Activated T-helper 1 cell treated with anti-CD3 and anti-CD28 coated beads, Interleukin-12 subunit alpha, Interleukin-12 subunit beta, Interleukin-2, Interleukin-4 antibody, amounts not matched to agents 30 ng/mL and 10 ng/mL and 1 ng/mL, durations not matched to agents 14 hours and 24 hours and 36 hours (primary cell): ENCODE data around the gene TNIK. TPM values are rescaled to one million over a fixed set of nuclear protein-coding genes. Genes with fewer than 3 reads are reported as not detected.

Source experiments
- DNase-seq: peaks from one replicate; pipeline ENCODE4 v3.0.0; 2021; ENCODE audit warnings: low spot score
- H3K27ac Mint-ChIP-seq: one replicate; pipeline ENCODE4 v1.8.0; 2021; ENCODE audit warnings: mild to moderate bottlenecking, mixed read lengths
- H3K27me3 Mint-ChIP-seq: one replicate; pipeline ENCODE4 v1.8.0; 2022; ENCODE audit warnings: mild to moderate bottlenecking, moderate library complexity, mixed read lengths; ENCODE audit not compliant: insufficient read depth
- H3K36me3 Mint-ChIP-seq: one replicate; pipeline ENCODE4 v1.8.0; 2021; ENCODE audit warnings: low read depth, mixed read lengths
- H3K4me1 Mint-ChIP-seq: one replicate; pipeline ENCODE4 v1.8.0; 2021; ENCODE audit warnings: low read depth, mixed read lengths
- H3K4me3 Mint-ChIP-seq: one replicate; pipeline ENCODE4 v1.8.0; 2021; ENCODE audit warnings: mild to moderate bottlenecking, moderate library complexity, mixed read lengths
- H3K9me3 Mint-ChIP-seq: one replicate; pipeline ENCODE4 v1.8.0; 2021; ENCODE audit warnings: mixed read lengths
- intact Hi-C: fragments of 100-400 bp; cut with micrococcal nuclease; formaldehyde crosslinking; loops from one replicate; pipeline ENCODE4 v1.15.1; 2024
- total RNA-seq: library from RNA; stranded (reverse); gene quantifications from 2 replicates; pipeline ENCODE4 v1.2.3, GENCODE V29; 2022

Gene TNIK
- total RNA-seq, 1 donor from 2014 or later: 21.5 TPM

DNA sequence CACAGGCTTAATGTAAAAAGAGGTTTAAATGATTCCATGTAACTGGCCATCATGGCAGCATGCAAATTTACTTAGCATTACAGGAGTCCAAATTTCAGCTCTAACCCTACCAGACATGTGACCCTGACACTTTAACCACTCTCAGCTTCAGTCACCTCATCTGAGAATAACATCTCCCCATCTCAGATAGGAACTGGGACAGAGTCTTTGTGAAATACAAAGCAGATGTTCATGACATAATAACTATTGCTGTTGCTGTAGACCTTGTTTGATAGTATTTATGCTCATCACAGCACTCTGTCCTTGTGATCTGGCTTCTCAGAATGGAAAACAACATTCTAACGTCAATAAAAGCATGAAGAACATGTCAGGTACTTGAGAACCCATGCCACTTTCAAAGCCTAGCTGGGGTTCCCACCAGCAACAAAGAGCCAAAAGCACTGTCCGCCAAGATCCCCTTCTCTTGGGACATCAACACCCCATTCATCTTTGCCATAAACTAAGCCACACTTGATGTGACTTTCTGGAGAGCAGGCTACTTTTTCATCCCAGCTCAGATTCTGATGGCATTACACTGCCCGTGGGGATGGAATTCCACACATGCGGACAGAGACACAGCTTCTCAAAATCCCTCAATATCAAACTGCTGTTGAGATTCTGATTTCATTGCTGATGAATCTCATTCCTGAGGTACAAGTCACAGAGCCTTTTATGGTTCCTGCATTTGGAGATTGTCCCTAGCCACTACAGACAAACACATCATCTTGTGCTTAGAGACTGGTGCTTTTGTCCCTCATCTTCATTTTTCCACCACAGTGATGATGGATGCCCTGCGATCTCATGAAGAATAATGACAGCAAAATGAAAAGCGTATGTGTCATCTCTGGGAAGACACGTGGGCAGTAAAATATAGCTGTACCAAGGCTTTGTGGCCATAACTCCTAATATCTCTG lies 202.7 kb downstream of the TNIK start:
- Mint-ChIP-seq H3K27me3 (no peaks in the 10 kb centered on the region), H3K9me3 (peaks cover 12% of the 10 kb centered on the region), H3K27ac (peak overlapping the region; percentile 94), H3K36me3 (peaks cover 17% of the 10 kb centered on the region), H3K4me3 (peak overlapping the region; percentile 29), H3K4me1 (peaks cover 92% of the 10 kb centered on the region)
- intact Hi-C loops: loop anchor here (1.0 to 10.0 kb wide), 6 partner anchors 9 to 1257 kb away; partner anchors contain the start of genes EIF5A2 and TMEM212
- DNase-seq: no peak

GRCh38 chr3:171256445-171257250 lies 203.6 kb downstream of the TNIK start:
- H3K27ac Mint-ChIP-seq: peak overlapping the region; percentile 94
- DNase-seq: no peak
- intact Hi-C loops: loop anchor here (1.0 to 10.0 kb wide), 6 partner anchors 8 to 1258 kb away; partner anchors contain the start of genes EIF5A2 and TMEM212
- peaks cover 12% of the 10 kb centered on the region for H3K9me3 Mint-ChIP-seq
- H3K27me3 Mint-ChIP-seq: no peaks in the 10 kb centered on the region
- peaks cover 19% of the 10 kb centered on the region for H3K36me3 Mint-ChIP-seq
- peaks cover 91% of the 10 kb centered on the region for H3K4me1 Mint-ChIP-seq
- H3K4me3 Mint-ChIP-seq: peak overlapping the region; percentile 39

GRCh38 chr3:171255236-171255806 lies 204.9 kb downstream of the TNIK start:
- DNase-seq: no peak
- intact Hi-C loops: loop anchor here (1.0 to 10.0 kb wide), 7 partner anchors 26 to 1259 kb away; partner anchors contain the start of genes EIF5A2 and TMEM212

GRCh38 chr3:171254315-171254714 lies 205.9 kb downstream of the TNIK start:
- H3K4me3 Mint-ChIP-seq: peak overlapping the region; percentile 34
- intact Hi-C loops: loop anchor here (2.0 to 10.0 kb wide), 3 partner anchors 70 to 1260 kb away; partner anchors contain the start of gene TMEM212
- peak overlapping the region; percentile 94 for H3K27ac Mint-ChIP-seq
- H3K36me3 Mint-ChIP-seq: peaks cover 11% of the 10 kb centered on the region
- no peaks in the 10 kb centered on the region for H3K27me3 Mint-ChIP-seq
- H3K4me1 Mint-ChIP-seq: peaks cover 72% of the 10 kb centered on the region
- H3K9me3 Mint-ChIP-seq: peaks cover 12% of the 10 kb centered on the region
- no peak for DNase-seq

More at GRCh38 chr3:171255236-171255806, 204.9 kb downstream of the TNIK start:
- peaks cover 13% of the 10 kb centered on the region for H3K36me3 Mint-ChIP-seq
- H3K9me3 Mint-ChIP-seq: peaks cover 12% of the 10 kb centered on the region
- no peaks in the 10 kb centered on the region for H3K27me3 Mint-ChIP-seq
- peak overlapping the region; percentile 94 for H3K27ac Mint-ChIP-seq
- H3K4me1 Mint-ChIP-seq: peaks cover 82% of the 10 kb centered on the region
- H3K4me3 Mint-ChIP-seq: peak overlapping the region; percentile 74

GRCh38 chr3:171251835-171252234 lies 208.4 kb downstream of the TNIK start:
- no peaks in the 10 kb centered on the region for H3K27me3 Mint-ChIP-seq
- DNase-seq: no peak
- H3K27ac Mint-ChIP-seq: peak overlapping the region; percentile 69
- H3K4me3 Mint-ChIP-seq: no peak overlapping the region
- intact Hi-C loops: loop anchor here (10.0 kb wide), 2 partner anchors 593 to 1263 kb away; partner anchors contain the start of gene TMEM212
- peaks cover 7% of the 10 kb centered on the region for H3K9me3 Mint-ChIP-seq
- H3K36me3 Mint-ChIP-seq: peaks cover 5% of the 10 kb centered on the region
- peaks cover 49% of the 10 kb centered on the region for H3K4me1 Mint-ChIP-seq

DNA sequence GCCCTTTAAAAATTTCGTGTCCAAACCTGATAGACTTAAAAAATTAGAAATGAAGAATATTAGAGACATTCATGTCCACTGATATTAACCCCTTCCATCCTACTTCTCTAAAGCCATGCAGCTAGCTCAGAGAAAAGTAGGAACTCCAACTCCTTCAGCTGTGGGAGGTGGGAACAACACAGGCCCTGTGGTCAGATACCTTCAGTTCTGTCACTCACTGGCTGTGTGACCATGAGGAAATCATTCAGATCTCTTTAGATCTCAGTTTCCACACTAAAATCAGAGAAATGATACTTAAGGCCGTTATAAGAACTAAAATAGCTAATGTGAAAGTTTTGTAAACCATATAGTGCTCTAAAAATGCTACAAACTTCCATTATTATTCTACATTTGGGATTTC lies 209.8 kb downstream of the TNIK start:
- no peak for DNase-seq
- intact Hi-C loops: loop anchor here (10.0 kb wide), 2 partner anchors 594 to 1264 kb away; partner anchors contain the start of gene TMEM212
- H3K4me3 Mint-ChIP-seq: no peak overlapping the region
- no peaks in the 10 kb centered on the region for H3K9me3 Mint-ChIP-seq
- no peak overlapping the region for H3K27ac Mint-ChIP-seq
- H3K36me3 Mint-ChIP-seq: peaks cover 5% of the 10 kb centered on the region
- peaks cover 35% of the 10 kb centered on the region for H3K4me1 Mint-ChIP-seq
- no peaks in the 10 kb centered on the region for H3K27me3 Mint-ChIP-seq

DNA sequence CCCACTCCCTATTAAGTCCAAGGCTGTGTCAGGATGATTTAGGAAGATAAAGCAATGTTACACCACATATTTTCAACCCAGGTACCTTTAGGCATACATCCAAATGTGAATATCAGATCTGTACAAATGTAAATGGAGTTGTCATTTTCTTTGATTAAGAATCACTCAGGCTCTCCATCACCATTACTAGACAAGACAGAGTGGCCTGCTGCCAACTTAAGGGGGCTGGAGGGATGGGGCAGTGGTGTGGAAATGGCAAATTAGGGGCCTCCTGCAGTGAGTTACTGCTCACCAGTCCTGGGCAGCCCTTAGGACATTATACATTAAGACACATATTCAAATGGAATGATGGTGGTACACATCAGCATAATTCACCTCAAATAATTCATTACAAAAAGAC lies 211.0 kb downstream of the TNIK start:
- Mint-ChIP-seq H3K27me3 (no peaks in the 10 kb centered on the region), H3K4me1 (peaks cover 23% of the 10 kb centered on the region), H3K27ac (no peak overlapping the region)

GRCh38 chr3:171248426-171249111 lies 211.6 kb downstream of the TNIK start:
- Mint-ChIP-seq H3K36me3 (peaks cover 4% of the 10 kb centered on the region), H3K27me3 (no peaks in the 10 kb centered on the region), H3K4me1 (peaks cover 16% of the 10 kb centered on the region), H3K4me3 (no peak overlapping the region), H3K27ac (no peak overlapping the region), H3K9me3 (no peaks in the 10 kb centered on the region)
- DNase-seq: no peak
- intact Hi-C loops: loop anchor here (1.0 to 5.0 kb wide), 10 partner anchors 9 to 859 kb away; no protein-coding TSS in a partner anchor

More for the DNA sequence above, 211.0 kb downstream of the TNIK start:
- Mint-ChIP-seq H3K36me3 (peaks cover 5% of the 10 kb centered on the region), H3K4me3 (no peak overlapping the region), H3K9me3 (no peaks in the 10 kb centered on the region)
- no peak for DNase-seq
- intact Hi-C loops: loop anchor here (1.0 to 5.0 kb wide), 6 partner anchors 18 to 676 kb away; no protein-coding TSS in a partner anchor

DNA sequence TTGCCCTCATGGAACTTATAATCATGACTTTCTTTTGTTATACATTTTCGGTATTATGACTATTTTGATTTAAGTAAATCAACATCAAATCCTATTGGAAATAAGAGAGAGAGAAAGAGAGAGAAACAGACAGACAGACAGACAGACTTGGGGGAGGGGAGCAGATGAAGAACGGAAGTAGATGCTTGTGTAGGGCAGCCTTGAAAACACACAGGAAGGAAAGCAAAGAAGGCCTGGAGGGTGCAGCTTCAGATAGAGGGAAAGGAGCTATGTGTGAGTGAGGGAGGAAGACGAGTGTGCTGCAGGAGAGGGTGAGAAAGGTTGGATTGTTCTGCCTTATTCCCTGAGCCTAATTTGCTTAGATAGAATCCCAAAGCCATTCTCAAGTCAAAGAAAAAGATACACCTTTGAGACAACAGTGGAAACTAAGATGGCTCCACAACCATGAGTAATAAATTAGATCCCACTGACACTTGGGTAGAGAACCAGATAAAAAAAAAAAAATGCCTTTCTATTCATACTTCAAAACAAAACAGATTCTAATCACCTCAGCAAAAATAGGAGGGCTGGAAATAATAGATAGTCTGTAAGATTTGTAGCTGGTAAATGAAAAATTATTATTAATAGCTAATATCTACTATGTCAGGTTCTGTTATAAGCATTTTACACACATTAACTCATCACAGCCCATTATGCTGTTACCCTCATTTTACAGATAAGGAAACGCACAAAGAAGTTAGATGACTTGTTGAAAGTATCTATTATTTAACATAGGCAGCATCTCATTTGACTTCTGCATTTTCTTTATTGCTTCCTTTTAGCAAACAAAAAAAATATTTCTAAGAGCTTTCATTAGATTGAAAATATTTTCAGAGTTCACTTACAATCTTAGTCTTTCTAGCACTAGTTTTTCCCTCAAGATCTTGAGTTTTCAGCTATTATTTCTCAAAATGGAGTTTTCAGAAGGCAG lies 214.1 kb downstream of the TNIK start:
- H3K9me3 Mint-ChIP-seq: peaks cover 4% of the 10 kb centered on the region
- no peak overlapping the region for H3K27ac Mint-ChIP-seq
- no peaks in the 10 kb centered on the region for H3K27me3 Mint-ChIP-seq
- H3K4me3 Mint-ChIP-seq: no peak overlapping the region
- peaks cover 2% of the 10 kb centered on the region for H3K36me3 Mint-ChIP-seq
- no peak for DNase-seq
- intact Hi-C loops: loop anchor here (5.0 kb wide), 1 partner anchor 211 kb away; no protein-coding TSS in a partner anchor
- H3K4me1 Mint-ChIP-seq: no peaks in the 10 kb centered on the region

DNA sequence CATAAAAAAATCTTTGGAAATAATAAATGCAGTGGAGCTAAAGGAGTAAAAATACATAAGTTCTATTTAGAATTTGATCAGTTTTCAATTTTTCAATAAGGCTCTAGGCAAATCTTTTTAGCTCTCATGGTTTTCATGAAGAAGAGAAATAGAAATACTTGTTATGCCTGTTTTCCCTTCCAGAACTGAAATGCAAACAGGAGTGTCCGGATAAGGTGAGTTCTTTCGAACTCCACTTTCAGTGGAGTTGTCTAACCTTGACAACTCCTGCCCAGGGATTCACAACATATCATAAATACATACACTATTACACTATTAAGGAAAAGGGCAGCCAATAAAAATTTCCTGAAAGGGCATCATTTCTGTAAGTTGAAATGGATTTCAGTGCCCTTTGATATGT lies 217.3 kb downstream of the TNIK start:
- no peak overlapping the region for H3K4me3 Mint-ChIP-seq
- H3K36me3 Mint-ChIP-seq: peaks cover 5% of the 10 kb centered on the region

DNA sequence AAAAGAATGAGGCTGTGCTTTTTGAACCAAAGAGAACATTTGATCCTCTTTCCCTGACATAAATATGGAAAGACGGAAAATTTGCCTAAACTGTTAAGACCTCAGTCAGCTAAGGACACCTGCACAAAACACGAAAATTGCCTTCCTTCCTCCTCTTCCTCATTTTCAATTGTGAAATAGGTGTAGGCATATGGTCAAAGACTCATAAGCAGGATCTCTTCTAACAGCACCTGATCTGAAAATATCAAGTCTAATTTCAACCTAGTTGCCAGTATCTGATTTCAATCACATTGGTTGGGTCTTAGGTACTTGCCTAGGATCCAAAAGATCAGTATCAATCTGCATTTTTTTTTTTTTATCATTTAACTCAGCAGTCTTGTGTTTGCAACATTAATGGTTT lies 218.0 kb downstream of the TNIK start:
- Mint-ChIP-seq H3K4me3 (no peak overlapping the region), H3K9me3 (peaks cover 4% of the 10 kb centered on the region), H3K4me1 (peaks cover 5% of the 10 kb centered on the region), H3K27ac (no peak overlapping the region), H3K36me3 (peaks cover 5% of the 10 kb centered on the region), H3K27me3 (no peaks in the 10 kb centered on the region)
- intact Hi-C loops: no loop called here
- DNase-seq: no peak

More for the DNA sequence above, 217.3 kb downstream of the TNIK start:
- H3K27ac Mint-ChIP-seq: no peak overlapping the region
- peaks cover 4% of the 10 kb centered on the region for H3K9me3 Mint-ChIP-seq
- peaks cover 5% of the 10 kb centered on the region for H3K4me1 Mint-ChIP-seq
- no peak for DNase-seq
- no peaks in the 10 kb centered on the region for H3K27me3 Mint-ChIP-seq
- intact Hi-C loops: no loop called here
